A204.1 (cell line): Measurements from ENCODE around the gene RGPD8.
A peak's percentile ranks its signal among the peaks of the same experiment; 100 is the strongest.

Source experiments
- FAIRE-seq: peaks from 2 replicates; lab custom pipeline; 2012; peaks lifted over from hg19 to GRCh38; lab: Jason Lieb, UNC

The RGPD8 gene

GRCh38 chr2:112322919-112323318 is 110.5 kb downstream of the RGPD8 start:
- no peak for FAIRE-seq

GRCh38 chr2:112321375-112322320 is 111.8 kb downstream of the RGPD8 start:
- peak; percentile 90 for FAIRE-seq
